HL-60 (cell line): ENCODE results near the gene RPL13A.

ENCODE experiments used
- GABPA ChIP-seq: IDR thresholded peaks from 2 replicates; pipeline ENCODE4 v1.6.1; 2012; ENCODE audit warnings: low read depth
- POLR2AphosphoS5 ChIP-seq: IDR thresholded peaks from 2 replicates; pipeline ENCODE4 v1.6.1; 2012; ENCODE audit warnings: low read depth
- SPI1 ChIP-seq: IDR thresholded peaks from 2 replicates; pipeline ENCODE4 v1.6.1; 2012; ENCODE audit warnings: low read depth, mild to moderate bottlenecking, borderline replicate concordance
- TF ChIP-seq, protein P1 (sequence below): IDR thresholded peaks from one replicate; pipeline ENCODE4 v1.5.1; 2011; ENCODE audit warnings: low read length, control low read depth, inconsistent platforms; ENCODE audit not compliant: insufficient read depth
- TF ChIP-seq, protein P2 (sequence below): IDR thresholded peaks from 2 replicates; pipeline ENCODE4 v1.6.1; 2012; ENCODE audit warnings: low read depth; ENCODE audit not compliant: insufficient replicate concordance

DNA sequence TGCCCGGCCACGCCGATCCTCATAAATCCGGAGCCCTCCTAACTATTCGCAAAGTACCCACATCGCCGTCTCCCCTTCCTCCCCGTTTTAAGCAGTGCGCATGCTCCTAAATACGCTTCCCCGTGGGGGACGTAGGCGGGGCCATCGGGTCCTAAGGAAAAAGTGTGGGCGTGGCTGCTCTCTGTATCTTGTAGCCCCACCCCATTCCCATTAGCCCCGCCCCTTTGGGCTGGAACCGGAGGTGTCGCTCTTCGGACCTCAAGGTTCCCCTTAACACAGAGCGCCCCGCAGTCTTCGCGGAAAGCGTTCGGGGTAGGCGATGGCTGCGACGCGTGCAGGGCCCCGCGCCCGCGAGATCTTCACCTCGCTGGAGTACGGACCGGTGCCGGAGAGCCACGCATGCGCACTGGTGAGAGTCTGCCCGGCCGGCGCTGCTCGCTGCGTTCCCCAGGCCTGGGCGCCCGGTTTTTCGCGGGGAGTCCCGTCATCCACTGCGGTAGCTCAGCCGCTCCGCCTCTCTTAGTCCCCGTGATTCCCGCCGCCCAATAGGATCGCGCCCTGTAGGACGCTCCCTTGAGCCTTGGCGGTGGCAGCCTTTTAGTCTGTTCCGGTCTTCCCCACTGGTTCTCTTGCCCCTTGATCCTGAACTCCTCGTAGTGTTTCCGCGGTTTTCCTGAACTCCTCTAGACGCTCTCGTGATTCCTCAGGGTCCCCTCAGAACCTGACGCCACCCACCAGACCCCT is 34.2 kb upstream of the RPL13A start, which contains the start of gene ALDH16A1:
- TF ChIP-seq, protein P1, sequence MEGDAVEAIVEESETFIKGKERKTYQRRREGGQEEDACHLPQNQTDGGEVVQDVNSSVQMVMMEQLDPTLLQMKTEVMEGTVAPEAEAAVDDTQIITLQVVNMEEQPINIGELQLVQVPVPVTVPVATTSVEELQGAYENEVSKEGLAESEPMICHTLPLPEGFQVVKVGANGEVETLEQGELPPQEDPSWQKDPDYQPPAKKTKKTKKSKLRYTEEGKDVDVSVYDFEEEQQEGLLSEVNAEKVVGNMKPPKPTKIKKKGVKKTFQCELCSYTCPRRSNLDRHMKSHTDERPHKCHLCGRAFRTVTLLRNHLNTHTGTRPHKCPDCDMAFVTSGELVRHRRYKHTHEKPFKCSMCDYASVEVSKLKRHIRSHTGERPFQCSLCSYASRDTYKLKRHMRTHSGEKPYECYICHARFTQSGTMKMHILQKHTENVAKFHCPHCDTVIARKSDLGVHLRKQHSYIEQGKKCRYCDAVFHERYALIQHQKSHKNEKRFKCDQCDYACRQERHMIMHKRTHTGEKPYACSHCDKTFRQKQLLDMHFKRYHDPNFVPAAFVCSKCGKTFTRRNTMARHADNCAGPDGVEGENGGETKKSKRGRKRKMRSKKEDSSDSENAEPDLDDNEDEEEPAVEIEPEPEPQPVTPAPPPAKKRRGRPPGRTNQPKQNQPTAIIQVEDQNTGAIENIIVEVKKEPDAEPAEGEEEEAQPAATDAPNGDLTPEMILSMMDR: no peak
- TF ChIP-seq POLR2AphosphoS5 (peak; percentile 93), GABPA (no peak), SPI1 (0 out of 2 replicates have a peak, but pooled peaks have one; percentile 11)
- TF ChIP-seq, protein P2, sequence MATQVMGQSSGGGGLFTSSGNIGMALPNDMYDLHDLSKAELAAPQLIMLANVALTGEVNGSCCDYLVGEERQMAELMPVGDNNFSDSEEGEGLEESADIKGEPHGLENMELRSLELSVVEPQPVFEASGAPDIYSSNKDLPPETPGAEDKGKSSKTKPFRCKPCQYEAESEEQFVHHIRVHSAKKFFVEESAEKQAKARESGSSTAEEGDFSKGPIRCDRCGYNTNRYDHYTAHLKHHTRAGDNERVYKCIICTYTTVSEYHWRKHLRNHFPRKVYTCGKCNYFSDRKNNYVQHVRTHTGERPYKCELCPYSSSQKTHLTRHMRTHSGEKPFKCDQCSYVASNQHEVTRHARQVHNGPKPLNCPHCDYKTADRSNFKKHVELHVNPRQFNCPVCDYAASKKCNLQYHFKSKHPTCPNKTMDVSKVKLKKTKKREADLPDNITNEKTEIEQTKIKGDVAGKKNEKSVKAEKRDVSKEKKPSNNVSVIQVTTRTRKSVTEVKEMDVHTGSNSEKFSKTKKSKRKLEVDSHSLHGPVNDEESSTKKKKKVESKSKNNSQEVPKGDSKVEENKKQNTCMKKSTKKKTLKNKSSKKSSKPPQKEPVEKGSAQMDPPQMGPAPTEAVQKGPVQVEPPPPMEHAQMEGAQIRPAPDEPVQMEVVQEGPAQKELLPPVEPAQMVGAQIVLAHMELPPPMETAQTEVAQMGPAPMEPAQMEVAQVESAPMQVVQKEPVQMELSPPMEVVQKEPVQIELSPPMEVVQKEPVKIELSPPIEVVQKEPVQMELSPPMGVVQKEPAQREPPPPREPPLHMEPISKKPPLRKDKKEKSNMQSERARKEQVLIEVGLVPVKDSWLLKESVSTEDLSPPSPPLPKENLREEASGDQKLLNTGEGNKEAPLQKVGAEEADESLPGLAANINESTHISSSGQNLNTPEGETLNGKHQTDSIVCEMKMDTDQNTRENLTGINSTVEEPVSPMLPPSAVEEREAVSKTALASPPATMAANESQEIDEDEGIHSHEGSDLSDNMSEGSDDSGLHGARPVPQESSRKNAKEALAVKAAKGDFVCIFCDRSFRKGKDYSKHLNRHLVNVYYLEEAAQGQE: peak; percentile 56
